Naive B cell (primary cell): ENCODE measurements around the gene CARHSP1. TPM values are rescaled to one million over a fixed set of nuclear protein-coding genes. Genes with fewer than 3 reads are reported as not detected.
"Not testable (repeated sequence)": the region's sequence is repeated elsewhere in the genome, so short reads cannot be mapped to it uniquely, and the experiment has no call there.

ENCODE experiments used
- ATAC-seq, 2 donors: fragments of 150-1000 bp; cut with Tn5 transposase; 2 replicates each; pipeline ENCODE4 v1.10.0; 2021; ENCODE audit warnings: low read depth in 2 of 2, mild to moderate bottlenecking in 2 of 2, moderate library complexity in 2 of 2
- DNase-seq: peaks from one replicate; pipeline ENCODE4 v3.0.0; 2022
- H3K27ac Mint-ChIP-seq, 6 donors: one replicate each; pipeline ENCODE4 v1.8.0; 2020 to 2022; ENCODE audit warnings: mild to moderate bottlenecking in 6 of 6, mixed read lengths in 6 of 6, moderate library complexity in 5 of 6, inconsistent platforms in 2 of 6
- H3K27me3 Mint-ChIP-seq, 3 donors: one replicate each; pipeline ENCODE4 v1.8.0; 2021 to 2022; ENCODE audit warnings: mixed read lengths in 3 of 3, mild to moderate bottlenecking in 1 of 3
- H3K36me3 Mint-ChIP-seq, 2 donors: one replicate each; pipeline ENCODE4 v1.8.0; 2020 to 2022; ENCODE audit warnings: mixed read lengths in 2 of 2, inconsistent platforms in 1 of 2, mild to moderate bottlenecking in 1 of 2
- H3K4me1 Mint-ChIP-seq, 3 donors: one replicate each; pipeline ENCODE4 v1.8.0; 2020 to 2022; ENCODE audit warnings: mixed read lengths in 3 of 3, inconsistent platforms in 1 of 3, mild to moderate bottlenecking in 1 of 3, moderate library complexity in 1 of 3
- H3K4me3 Mint-ChIP-seq, 8 donors: one replicate each; pipeline ENCODE4 v1.8.0; 2020 to 2022; ENCODE audit warnings: mild to moderate bottlenecking in 8 of 8, mixed read lengths in 8 of 8, moderate library complexity in 8 of 8, inconsistent platforms in 2 of 8
- H3K9me3 Mint-ChIP-seq, 7 donors: one replicate each; pipeline ENCODE4 v1.8.0; 2020 to 2022; ENCODE audit warnings: mixed read lengths in 7 of 7, mild to moderate bottlenecking in 5 of 7, inconsistent platforms in 2 of 7, moderate library complexity in 1 of 7
- polyA plus RNA-seq, 6 donors: library from polyadenylated mRNA; unstranded; fragments of 300-500 nt; fragmentation: Illumina TruSeq; gene quantifications; one replicate each; pipeline ENCODE4 v1.2.3, GENCODE V29; 2021; ENCODE audit warnings: low read depth in 6 of 6

The CARHSP1 gene
- polyA plus RNA-seq, 6 donors from 2014 or later: 37.0 to 62.1 (median 50.3) TPM

GRCh38 chr16:8852534-8852933 lies 16.3 kb downstream of the CARHSP1 start:
- peak overlapping the region in 2 of 6 donors; percentile 10 to 32 for H3K27ac Mint-ChIP-seq
- H3K27me3 Mint-ChIP-seq: no peaks in the 10 kb centered on the region
- peaks cover 14 to 27% (median 15%) of the 10 kb centered on the region in 3 donors for H3K4me1 Mint-ChIP-seq
- H3K36me3 Mint-ChIP-seq: peaks cover 0 to 16% of the 10 kb centered on the region in 2 donors
- H3K4me3 Mint-ChIP-seq: no peak overlapping the region
- no peaks in the 10 kb centered on the region for H3K9me3 Mint-ChIP-seq
- ATAC-seq (no peak), DNase-seq (no peak)

DNA sequence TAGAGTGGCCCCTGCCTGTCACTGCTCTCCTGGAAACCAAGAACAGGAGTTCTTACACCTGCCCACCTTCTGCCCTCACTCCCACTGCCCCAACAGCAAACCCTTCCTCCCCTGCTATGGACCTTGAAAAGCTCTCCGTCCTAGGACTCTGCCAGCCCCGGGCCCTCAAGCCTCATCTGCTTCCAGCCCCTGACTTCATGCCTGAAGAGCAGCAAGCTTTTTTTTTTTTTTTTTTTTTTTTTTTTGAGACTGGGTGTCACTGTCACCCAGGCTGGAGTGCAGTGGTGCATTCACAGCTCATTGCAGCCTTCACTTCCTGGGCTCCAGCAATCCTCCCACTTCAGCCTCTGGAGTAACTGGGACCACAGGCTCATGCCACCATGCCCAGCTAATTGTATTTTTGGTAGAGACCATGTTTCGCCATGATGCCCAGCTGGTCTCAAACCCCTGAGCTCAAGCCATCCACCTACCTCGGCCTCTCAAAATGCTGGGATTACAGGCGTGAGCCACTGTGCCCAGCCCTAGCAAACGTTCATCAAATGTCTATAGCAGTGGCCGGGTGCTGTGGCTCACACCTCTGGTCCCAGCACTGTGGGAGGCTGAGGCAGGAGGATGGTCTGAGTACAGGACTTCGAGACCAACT lies 16.9 kb downstream of the CARHSP1 start:
- peaks cover 13 to 26% (median 14%) of the 10 kb centered on the region in 3 donors for H3K4me1 Mint-ChIP-seq
- DNase-seq: no peak
- peak overlapping the region in 4 of 6 donors; percentile 27 to 89 (median 50) for H3K27ac Mint-ChIP-seq
- peak overlapping the region in 1 of 8 donors; percentile 6 for H3K4me3 Mint-ChIP-seq
- peaks cover 0 to 16% of the 10 kb centered on the region in 2 donors for H3K36me3 Mint-ChIP-seq
- no peaks in the 10 kb centered on the region for H3K9me3 Mint-ChIP-seq
- H3K27me3 Mint-ChIP-seq: no peaks in the 10 kb centered on the region
- no peak for ATAC-seq

- Mint-ChIP-seq H3K36me3 (peaks cover 0 to 16% of the 10 kb centered on the region in 2 donors), H3K4me1 (peaks cover 13 to 24% (median 14%) of the 10 kb centered on the region in 3 donors), H3K27me3 (no peaks in the 10 kb centered on the region)
These were observed 18.4 kb downstream of the CARHSP1 start for GRCh38 chr16:8850279-8850885.

DNA sequence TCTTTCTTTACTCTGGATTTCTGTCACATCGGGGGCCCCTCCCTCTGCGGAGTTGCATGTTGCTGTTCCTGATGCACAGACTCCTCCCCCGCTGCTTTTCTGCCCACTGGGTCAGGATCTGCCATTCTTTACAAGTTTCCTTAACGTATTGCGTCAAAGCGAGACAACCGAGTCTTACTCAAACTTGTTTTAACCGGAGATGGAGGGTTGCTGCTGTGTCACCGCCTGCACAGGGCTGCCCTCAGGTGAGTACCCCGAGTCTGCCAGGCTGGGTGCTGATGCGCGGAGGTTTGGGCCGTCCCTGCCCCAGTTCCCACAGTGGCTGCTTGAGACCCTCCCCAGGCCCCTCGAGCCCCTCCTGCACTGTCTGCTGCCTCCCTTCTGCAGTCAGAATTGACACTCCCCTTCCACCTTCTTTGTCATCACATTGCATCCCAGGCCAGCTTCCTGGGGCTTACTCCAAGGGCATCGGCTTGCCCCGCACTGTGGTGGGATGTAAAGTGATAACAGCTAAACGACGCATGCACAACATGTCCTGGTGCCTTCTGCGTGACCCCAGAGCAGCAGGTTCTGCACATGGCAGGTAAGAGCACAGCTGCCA lies 19.3 kb downstream of the CARHSP1 start:
- no peak overlapping the region for H3K4me3 Mint-ChIP-seq
- peak overlapping the region in 2 of 6 donors; percentile 27 to 85 for H3K27ac Mint-ChIP-seq

More at GRCh38 chr16:8850279-8850885, 18.4 kb downstream of the CARHSP1 start:
- Mint-ChIP-seq H3K9me3 (no peaks in the 10 kb centered on the region), H3K27ac (peak overlapping the region in 5 of 6 donors; percentile 27 to 95 (median 87)), H3K4me3 (peak overlapping the region in 1 of 8 donors; percentile 51)
- ATAC-seq (peak; percentile 25 to 47), DNase-seq (no peak)

GRCh38 chr16:8848939-8849391 lies 19.8 kb downstream of the CARHSP1 start:
- Mint-ChIP-seq H3K36me3 (peaks cover 0 to 11% of the 10 kb centered on the region in 2 donors), H3K27me3 (no peaks in the 10 kb centered on the region), H3K4me1 (peaks cover 17 to 32% (median 27%) of the 10 kb centered on the region in 3 donors), H3K27ac (peak overlapping the region in 1 of 6 donors; percentile 85), H3K9me3 (no peaks in the 10 kb centered on the region), H3K4me3 (no peak overlapping the region)
- DNase-seq: no peak
- ATAC-seq: no peak

More for the DNA sequence above, 19.3 kb downstream of the CARHSP1 start:
- H3K9me3 Mint-ChIP-seq: no peaks in the 10 kb centered on the region
- peaks cover 0 to 11% of the 10 kb centered on the region in 2 donors for H3K36me3 Mint-ChIP-seq
- ATAC-seq (no peak), DNase-seq (no peak)
- peaks cover 17 to 28% (median 22%) of the 10 kb centered on the region in 3 donors for H3K4me1 Mint-ChIP-seq
- H3K27me3 Mint-ChIP-seq: no peaks in the 10 kb centered on the region

DNA sequence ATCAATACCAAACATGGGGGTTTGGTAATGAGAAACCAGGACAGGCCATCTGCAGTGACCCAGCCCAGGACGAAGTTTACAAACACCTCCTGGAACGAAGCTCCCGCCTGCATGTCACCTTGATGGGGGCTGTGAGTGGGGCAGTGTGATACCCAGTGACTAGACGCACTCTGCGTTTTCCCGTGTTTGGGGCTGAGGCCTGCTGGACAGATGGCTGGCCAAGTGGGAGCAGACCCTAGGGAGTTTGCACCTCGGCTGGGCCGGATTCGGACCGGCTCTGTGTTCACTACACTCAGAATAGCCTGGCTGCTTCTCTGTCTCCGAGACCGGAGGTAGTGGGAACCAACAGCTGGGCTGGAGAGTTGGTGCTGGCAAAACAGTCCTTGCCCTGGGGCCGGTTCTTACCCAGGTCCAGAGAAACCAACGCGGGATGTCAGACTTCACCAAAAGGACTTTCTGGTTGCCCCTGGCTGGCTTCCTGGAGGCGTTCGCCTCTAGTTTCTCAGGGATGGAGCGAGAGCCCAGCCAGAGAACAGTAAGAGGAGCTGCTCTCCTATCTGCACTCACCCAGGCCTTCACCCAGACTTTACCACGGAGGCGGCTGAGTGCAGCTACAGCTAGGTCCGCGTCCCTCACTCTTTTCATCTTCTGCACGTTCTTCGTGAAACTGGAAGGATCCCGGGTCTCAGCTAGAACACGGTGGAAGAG lies 20.4 kb downstream of the CARHSP1 start:
- no peaks in the 10 kb centered on the region for H3K9me3 Mint-ChIP-seq
- H3K27me3 Mint-ChIP-seq: no peaks in the 10 kb centered on the region
- H3K4me3 Mint-ChIP-seq: no peak overlapping the region
- DNase-seq (no peak), ATAC-seq (no peak)
- H3K27ac Mint-ChIP-seq: no peak overlapping the region
- H3K4me1 Mint-ChIP-seq: peaks cover 21 to 33% (median 32%) of the 10 kb centered on the region in 3 donors
- peaks cover 0 to 11% of the 10 kb centered on the region in 2 donors for H3K36me3 Mint-ChIP-seq

DNA sequence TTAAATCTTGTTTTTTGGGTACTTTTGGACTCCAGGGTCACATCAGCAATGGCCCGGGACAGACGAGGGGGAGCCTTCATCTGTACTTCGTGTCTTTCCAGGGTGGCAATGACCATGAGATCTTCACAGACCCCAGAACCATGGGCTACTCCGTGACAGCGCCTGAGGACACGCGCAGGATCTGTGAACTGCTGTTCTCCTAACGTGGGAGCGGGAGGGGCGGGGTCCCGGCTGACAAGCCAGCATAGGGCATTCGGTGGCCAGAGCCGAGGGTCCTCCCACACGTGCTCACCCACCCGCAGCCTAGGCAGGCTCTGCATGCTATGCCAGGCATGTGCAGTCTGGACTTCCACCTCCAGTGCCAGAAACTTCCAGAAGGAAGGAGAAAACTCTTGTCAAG lies 21.2 kb downstream of the CARHSP1 start:
- ATAC-seq: no peak
- Mint-ChIP-seq H3K9me3 (no peaks in the 10 kb centered on the region), H3K36me3 (peaks cover 0 to 11% of the 10 kb centered on the region in 2 donors), H3K4me1 (peaks cover 23 to 39% (median 32%) of the 10 kb centered on the region in 3 donors), H3K4me3 (no peak overlapping the region), H3K27me3 (no peaks in the 10 kb centered on the region), H3K27ac (peak overlapping the region in 1 of 6 donors; percentile 24)
- DNase-seq: no peak

DNA sequence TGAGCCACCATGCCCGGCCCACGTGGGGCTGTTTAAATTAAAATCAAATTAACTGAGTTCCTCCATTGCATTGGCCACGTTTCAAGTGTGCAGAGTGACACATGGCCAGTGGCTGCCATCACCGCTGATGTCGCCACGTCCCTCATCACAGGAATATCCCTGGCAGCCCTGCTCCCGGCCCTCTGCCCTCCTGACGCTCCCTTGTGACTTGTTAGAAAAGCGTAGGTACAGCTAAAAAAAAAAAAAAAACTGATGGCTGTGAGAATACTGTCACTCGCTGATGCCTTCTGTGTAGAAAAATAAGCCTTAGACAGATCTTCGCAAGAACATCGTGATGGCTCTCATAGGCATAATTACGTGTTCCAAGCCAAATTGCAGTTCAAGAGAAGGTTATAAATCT lies 21.7 kb downstream of the CARHSP1 start:
- H3K27ac Mint-ChIP-seq: no peak overlapping the region
- no peak for ATAC-seq
- H3K4me3 Mint-ChIP-seq: no peak overlapping the region
- no peak for DNase-seq
- H3K4me1 Mint-ChIP-seq: peaks cover 28 to 44% (median 32%) of the 10 kb centered on the region in 3 donors
- peaks cover 0 to 11% of the 10 kb centered on the region in 2 donors for H3K36me3 Mint-ChIP-seq
- H3K9me3 Mint-ChIP-seq: no peaks in the 10 kb centered on the region
- no peaks in the 10 kb centered on the region for H3K27me3 Mint-ChIP-seq

GRCh38 chr16:8846401-8846932 lies 22.3 kb downstream of the CARHSP1 start:
- Mint-ChIP-seq H3K36me3 (peaks cover 0 to 11% of the 10 kb centered on the region in 2 donors), H3K4me3 (no peak overlapping the region), H3K27ac (peak overlapping the region in 1 of 6 donors; percentile 81), H3K4me1 (peaks cover 29 to 44% (median 30%) of the 10 kb centered on the region in 3 donors), H3K9me3 (no peaks in the 10 kb centered on the region), H3K27me3 (no peaks in the 10 kb centered on the region)
- ATAC-seq (no peak), DNase-seq (no peak)

DNA sequence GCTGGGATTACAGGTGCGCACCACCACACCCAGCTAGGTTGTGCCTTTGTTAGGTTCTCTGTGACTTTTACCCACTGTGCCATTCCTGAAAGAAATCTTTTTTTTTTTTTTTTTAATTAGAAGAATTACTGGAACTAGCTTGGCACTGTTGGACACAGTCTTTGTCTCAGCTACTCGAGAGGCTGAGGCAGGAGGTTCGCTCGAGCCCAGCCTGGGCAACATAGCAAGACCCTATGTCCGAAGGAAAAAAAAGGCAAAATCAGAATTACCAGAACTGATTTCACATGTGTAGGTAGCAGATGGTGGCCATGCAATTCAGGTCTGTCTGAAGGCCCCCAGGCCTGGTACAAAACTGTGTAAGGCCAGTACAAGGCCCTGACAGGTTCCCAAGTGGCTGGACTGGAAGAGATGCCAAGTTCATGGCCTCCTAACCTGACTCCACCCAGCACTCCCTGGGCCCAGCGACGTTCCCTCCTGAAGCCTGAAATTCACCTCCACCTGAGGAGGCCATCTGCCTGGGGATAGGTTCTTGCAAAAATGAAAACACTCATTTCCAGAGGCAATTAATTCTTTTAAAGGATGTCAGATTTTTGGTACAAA lies 23.0 kb downstream of the CARHSP1 start:
- H3K27ac Mint-ChIP-seq: peak overlapping the region in 2 of 6 donors; percentile 78 to 89
- peaks cover 0 to 11% of the 10 kb centered on the region in 2 donors for H3K36me3 Mint-ChIP-seq
- no peak for ATAC-seq
- no peak for DNase-seq
- H3K27me3 Mint-ChIP-seq: no peaks in the 10 kb centered on the region
- no peaks in the 10 kb centered on the region for H3K9me3 Mint-ChIP-seq
- H3K4me1 Mint-ChIP-seq: peaks cover 22 to 42% (median 29%) of the 10 kb centered on the region in 3 donors
- no peak overlapping the region for H3K4me3 Mint-ChIP-seq

- Mint-ChIP-seq H3K27ac (peak overlapping the region in 1 of 6 donors; percentile 77), H3K4me1 (peaks cover 8 to 32% (median 16%) of the 10 kb centered on the region in 3 donors)
- ATAC-seq, DNase-seq, H3K4me3 Mint-ChIP-seq, H3K9me3 Mint-ChIP-seq, H3K36me3 Mint-ChIP-seq, H3K27me3 Mint-ChIP-seq: not testable (repeated sequence)
These were observed 25.5 kb downstream of the CARHSP1 start for GRCh38 chr16:8843296-8843695.

GRCh38 chr16:8842016-8842415 lies 26.8 kb downstream of the CARHSP1 start:
- not testable (repeated sequence) for H3K27me3 Mint-ChIP-seq, DNase-seq, H3K4me3 Mint-ChIP-seq, H3K9me3 Mint-ChIP-seq, H3K36me3 Mint-ChIP-seq, ATAC-seq
- H3K4me1 Mint-ChIP-seq: peaks cover 8 to 32% (median 16%) of the 10 kb centered on the region in 3 donors
- H3K27ac Mint-ChIP-seq: peak overlapping the region in 3 of 6 donors; percentile 51 to 82 (median 78)
